Vagina (tissue), 2 donors: Measurements from ENCODE around the gene CUX1.

Experiments
- CTCF ChIP-seq, 3 experiments: fragments of 450-650 bp in 2 of 3; fragments of 200-600 bp in 1 of 3; sonication (generic) in 1 of 3; IDR thresholded peaks; one replicate each; pipeline ENCODE4 v1.5.1; 2017 to 2019; ENCODE audit warnings: antibody characterized with exemption in 3 of 3, mild to moderate bottlenecking in 2 of 3, moderate library complexity in 2 of 3
- POLR2AphosphoS5 ChIP-seq, 2 donors: sonication (generic); formaldehyde crosslinking; IDR thresholded peaks; one replicate each; pipeline ENCODE4 v1.9.0; 2017; ENCODE audit warnings: antibody characterized with exemption in 2 of 2, mild to moderate bottlenecking in 2 of 2, low read depth in 1 of 2; ENCODE audit not compliant: insufficient read depth in 1 of 2

GRCh38 chr7:102266541-102266940 is 449.1 kb downstream of the CUX1 start:
- TF ChIP-seq POLR2AphosphoS5 (IDR thresholded peaks at IDR 0.05; ENCODE audit: insufficient read depth in 1 of 2, low read depth in 1 of 2), result no peak
- no peak for TF ChIP-seq CTCF (IDR thresholded peaks at IDR 0.05)
